ENCODE data around the gene MC1R.

- TF ChIP-seq, protein P1, sequence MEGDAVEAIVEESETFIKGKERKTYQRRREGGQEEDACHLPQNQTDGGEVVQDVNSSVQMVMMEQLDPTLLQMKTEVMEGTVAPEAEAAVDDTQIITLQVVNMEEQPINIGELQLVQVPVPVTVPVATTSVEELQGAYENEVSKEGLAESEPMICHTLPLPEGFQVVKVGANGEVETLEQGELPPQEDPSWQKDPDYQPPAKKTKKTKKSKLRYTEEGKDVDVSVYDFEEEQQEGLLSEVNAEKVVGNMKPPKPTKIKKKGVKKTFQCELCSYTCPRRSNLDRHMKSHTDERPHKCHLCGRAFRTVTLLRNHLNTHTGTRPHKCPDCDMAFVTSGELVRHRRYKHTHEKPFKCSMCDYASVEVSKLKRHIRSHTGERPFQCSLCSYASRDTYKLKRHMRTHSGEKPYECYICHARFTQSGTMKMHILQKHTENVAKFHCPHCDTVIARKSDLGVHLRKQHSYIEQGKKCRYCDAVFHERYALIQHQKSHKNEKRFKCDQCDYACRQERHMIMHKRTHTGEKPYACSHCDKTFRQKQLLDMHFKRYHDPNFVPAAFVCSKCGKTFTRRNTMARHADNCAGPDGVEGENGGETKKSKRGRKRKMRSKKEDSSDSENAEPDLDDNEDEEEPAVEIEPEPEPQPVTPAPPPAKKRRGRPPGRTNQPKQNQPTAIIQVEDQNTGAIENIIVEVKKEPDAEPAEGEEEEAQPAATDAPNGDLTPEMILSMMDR (IDR thresholded peaks at IDR 0.05): no peak
- TF ChIP-seq POLR2A (IDR thresholded peaks at IDR 0.05): no peak
Observed at GRCh38 chr16:89890886-89891657, 27.6 kb upstream of the MC1R start.

Data from prostate gland (tissue), 2 donors.